T-cell (primary cell): ENCODE measurements around the gene LRRC39. TPM values are rescaled to one million over a fixed set of nuclear protein-coding genes. Genes with fewer than 3 reads are reported as not detected.

Experiments
- total RNA-seq, 35 experiments: library from RNA in 6 of 35; stranded (reverse) in 6 of 35; fragments of 120-200 nt in 1 of 35; gene quantifications; one replicate each; pipeline versions ENCODE4 v1.2.1 to v1.2.4 and lab custom pipeline; 2013 to 2026

LRRC39 gene
- total RNA-seq, 5 donors from 2014 or later (not counting 1 experiment from before 2014, with no cell fraction given): 1.1 to 1.5 (median 1.3) TPM

Other genes with a start within 250 kb of the LRRC39 start
- gene SLC35A3, start 208.3 kb downstream of the LRRC39 start, total RNA-seq: 10 to 100 TPM; 21.5 to 31.8 (median 24.5) TPM
- 1 to 10 TPM; 2.8 to 6.6 (median 4.4) TPM for gene SASS6, start 45.3 kb downstream of the LRRC39 start, total RNA-seq
- 10 to 100 TPM; 15.9 to 36.1 (median 33.0) TPM for gene TRMT13, start 45.1 kb downstream of the LRRC39 start, total RNA-seq
- 10 to 100 TPM; 10.9 to 13.3 (median 12.3) TPM for gene DBT, start 71.6 kb upstream of the LRRC39 start, total RNA-seq
- 10 to 100 TPM; 36.0 to 53.6 (median 40.1) TPM for gene RTCA, start 88.0 kb upstream of the LRRC39 start, total RNA-seq
- 100 to 1,000 TPM in 2 of 5 donors, 10 to 100 TPM in 3; 77.1 to 169 (median 91.6) TPM for gene CDC14A, start 174.2 kb upstream of the LRRC39 start, total RNA-seq